ENCODE data around the gene SNRPF. TPM values are rescaled to one million over a fixed set of nuclear protein-coding genes. Genes with fewer than 3 reads are reported as not detected.

SNRPF gene
- 117 to 180 TPM (median 128 TPM) in 5 replicates for total RNA-seq (2022; extraction: Qiagen RNA extraction; ENCODE audit: low read depth)

GRCh38 chr12:95858451-95859343 lies at the start of gene SNRPF:
Gene SNRPF (plus strand): TSS chr12:95858952. CDS start chr12:95859074, 122 bp downstream.

Other genes starting within 250 kb of the SNRPF start
- gene NTN4, start 68.2 kb upstream of the SNRPF start, total RNA-seq (2022; extraction: Qiagen RNA extraction; ENCODE audit: low read depth): 41.1 to 57.2 TPM (median 48.7 TPM) in 5 replicates
- 0.07 to 0.13 TPM (median 0.12 TPM) in 3 of 5 replicates, not detected in the others for gene CCDC38, start 83.7 kb downstream of the SNRPF start, total RNA-seq (2022; extraction: Qiagen RNA extraction; ENCODE audit: low read depth)
- gene AMDHD1, start 84.4 kb downstream of the SNRPF start, total RNA-seq (2022; extraction: Qiagen RNA extraction; ENCODE audit: low read depth): 1.8 to 2.6 TPM (median 1.9 TPM) in 5 replicates
- 0.21 to 0.51 TPM (median 0.27 TPM) in 4 of 5 replicates, not detected in the other for gene HAL, start 137.4 kb downstream of the SNRPF start, total RNA-seq (2022; extraction: Qiagen RNA extraction; ENCODE audit: low read depth)
- 84.8 to 114 TPM (median 99.6 TPM) in 5 replicates for gene LTA4H, start 176.6 kb downstream of the SNRPF start, total RNA-seq (2022; extraction: Qiagen RNA extraction; ENCODE audit: low read depth)

Data from A549 treated with RU486 at 1 μM for 4 hours (cell line).